GM12875 (cell line): ENCODE results near the gene SSTR5.

Experiments used
- H3K4me3 ChIP-seq: one replicate; pipeline ENCODE4 v1.5.1; 2011; ENCODE audit warnings: low read depth, low read length, control low read depth
- TF ChIP-seq, protein P1 (sequence below): IDR thresholded peaks from 2 replicates; pipeline ENCODE4 v1.5.1; 2011; ENCODE audit warnings: low read depth, mild to moderate bottlenecking, control low read depth, inconsistent platforms, low read length, moderate library complexity, borderline replicate concordance; ENCODE audit not compliant: insufficient read depth

SSTR5 gene

DNA sequence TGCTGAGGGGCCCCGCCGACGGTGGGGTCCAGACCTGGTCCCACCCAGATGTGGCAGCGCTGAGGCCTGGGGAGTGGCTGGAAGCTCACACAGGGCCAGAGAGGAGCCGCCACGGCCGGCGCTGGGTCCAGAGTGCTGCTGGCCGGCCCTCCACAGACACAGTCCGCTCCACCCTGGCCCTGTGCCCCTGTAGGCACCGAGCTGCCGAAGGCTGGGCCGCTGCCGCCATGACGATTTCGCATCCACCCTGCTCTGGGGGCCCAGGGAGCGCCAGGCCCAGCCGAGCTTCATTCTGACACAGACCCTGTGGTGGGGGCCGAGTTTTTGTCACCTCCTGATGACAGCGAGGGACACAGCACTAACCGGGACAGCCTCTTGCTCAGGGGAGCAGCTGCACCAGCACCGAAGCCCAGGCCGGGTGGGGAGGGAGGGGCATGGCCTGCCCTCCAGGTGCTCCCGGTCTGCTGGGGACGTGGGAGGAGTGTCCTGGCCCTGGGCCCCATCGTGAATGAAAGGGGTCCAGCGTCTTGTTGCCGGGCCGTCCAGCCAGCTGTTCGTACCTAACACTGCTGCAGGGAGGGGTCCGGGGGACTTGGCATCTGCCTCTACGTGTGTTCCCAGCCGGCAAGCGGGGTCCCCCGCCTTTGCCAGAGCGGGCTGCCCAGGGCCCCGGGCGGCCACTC lies 27.1 kb upstream of the SSTR5 start:
- TF ChIP-seq, protein P1, sequence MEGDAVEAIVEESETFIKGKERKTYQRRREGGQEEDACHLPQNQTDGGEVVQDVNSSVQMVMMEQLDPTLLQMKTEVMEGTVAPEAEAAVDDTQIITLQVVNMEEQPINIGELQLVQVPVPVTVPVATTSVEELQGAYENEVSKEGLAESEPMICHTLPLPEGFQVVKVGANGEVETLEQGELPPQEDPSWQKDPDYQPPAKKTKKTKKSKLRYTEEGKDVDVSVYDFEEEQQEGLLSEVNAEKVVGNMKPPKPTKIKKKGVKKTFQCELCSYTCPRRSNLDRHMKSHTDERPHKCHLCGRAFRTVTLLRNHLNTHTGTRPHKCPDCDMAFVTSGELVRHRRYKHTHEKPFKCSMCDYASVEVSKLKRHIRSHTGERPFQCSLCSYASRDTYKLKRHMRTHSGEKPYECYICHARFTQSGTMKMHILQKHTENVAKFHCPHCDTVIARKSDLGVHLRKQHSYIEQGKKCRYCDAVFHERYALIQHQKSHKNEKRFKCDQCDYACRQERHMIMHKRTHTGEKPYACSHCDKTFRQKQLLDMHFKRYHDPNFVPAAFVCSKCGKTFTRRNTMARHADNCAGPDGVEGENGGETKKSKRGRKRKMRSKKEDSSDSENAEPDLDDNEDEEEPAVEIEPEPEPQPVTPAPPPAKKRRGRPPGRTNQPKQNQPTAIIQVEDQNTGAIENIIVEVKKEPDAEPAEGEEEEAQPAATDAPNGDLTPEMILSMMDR, result no peak
- H3K4me3 ChIP-seq, result no peak overlapping the region

DNA sequence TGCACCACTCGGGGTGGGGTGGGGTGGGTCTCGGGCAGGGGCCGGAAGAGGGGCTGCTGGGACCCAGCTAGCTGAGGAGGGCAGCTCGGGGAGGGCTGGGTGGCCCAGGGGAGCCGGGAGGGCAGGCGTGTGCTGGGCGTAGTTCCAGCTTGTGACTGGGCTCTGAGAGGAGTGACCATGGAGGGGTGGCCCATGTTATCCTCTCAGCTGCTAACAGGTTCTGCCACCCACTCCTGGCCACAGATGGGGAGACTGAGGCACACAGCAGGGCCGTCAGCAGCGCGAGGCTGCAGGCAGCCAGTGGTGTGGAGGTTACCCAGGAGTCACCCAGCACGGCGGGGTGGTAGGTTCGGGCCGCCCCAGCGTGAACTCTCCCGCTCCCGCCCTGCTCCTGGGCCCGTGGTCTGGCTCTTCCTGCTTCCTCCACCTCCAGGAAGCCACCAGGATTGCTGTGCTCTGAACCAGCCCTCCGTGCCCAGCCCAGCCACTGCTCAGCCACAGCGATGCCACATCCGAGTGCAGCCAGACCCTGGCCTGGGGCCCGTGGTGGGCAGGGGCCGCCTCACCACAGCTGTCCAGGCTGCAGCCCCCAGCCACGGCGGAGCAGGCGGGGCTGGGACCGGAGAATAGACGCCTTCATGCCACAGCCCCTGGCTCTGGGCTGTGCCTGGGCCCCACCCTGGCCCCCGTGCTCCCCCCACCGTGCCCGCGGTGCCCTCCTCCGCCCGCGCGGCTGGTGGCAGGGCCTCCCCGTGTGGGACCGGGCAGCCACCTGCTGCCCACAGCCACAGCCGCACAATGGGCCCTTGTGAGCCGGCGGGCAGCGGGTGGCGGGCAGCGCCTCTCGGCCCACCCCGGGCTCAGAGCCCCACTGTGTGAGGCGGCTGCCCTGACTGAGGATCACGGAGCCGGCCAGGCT lies 26.3 kb upstream of the SSTR5 start:
- H3K4me3 ChIP-seq, result no peak overlapping the region
- TF ChIP-seq, protein P1, result no peak

DNA sequence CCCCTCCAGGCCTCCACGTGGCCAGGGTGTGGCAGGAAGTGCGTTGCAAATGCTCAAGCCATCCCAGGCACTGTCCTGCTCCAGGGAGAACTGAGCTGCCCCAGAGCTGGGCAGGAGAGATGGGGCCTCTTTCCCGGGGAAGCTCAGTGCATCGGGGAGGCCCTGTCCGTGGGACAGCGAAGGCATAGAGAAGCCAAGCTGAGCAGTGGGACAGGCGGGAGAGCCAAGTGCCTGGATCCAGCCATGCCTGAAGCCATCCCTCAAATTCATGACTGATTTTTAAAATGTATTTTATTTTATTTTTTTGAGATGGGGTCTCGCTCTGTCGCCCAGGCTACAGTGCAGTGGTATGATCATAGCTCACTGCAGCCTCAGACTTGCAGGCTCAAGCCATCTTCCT lies 25.4 kb upstream of the SSTR5 start:
- H3K4me3 ChIP-seq, result no peak overlapping the region
- TF ChIP-seq, protein P1, result no peak

DNA sequence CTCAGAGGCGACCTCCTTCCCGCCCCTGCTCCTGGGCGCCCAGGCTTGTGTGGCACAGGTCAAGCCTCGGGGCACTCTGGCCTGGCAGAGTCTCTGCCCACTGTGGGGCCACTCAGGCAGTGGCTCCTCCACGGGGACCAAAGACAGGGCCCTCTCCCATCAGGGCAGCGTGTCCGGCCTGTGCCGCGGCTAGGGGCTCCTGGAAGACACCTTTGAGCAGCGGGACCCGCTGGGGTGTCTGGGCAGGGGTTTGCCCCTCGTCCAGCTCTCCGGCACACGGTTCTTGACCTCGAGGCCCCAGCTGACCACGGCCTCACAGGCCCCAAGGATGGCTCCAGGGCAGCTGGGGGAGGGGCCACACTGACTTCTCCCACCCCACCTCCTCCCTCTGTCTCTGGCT lies 24.7 kb upstream of the SSTR5 start:
- TF ChIP-seq, protein P1, result no peak
- H3K4me3 ChIP-seq, result no peak overlapping the region

DNA sequence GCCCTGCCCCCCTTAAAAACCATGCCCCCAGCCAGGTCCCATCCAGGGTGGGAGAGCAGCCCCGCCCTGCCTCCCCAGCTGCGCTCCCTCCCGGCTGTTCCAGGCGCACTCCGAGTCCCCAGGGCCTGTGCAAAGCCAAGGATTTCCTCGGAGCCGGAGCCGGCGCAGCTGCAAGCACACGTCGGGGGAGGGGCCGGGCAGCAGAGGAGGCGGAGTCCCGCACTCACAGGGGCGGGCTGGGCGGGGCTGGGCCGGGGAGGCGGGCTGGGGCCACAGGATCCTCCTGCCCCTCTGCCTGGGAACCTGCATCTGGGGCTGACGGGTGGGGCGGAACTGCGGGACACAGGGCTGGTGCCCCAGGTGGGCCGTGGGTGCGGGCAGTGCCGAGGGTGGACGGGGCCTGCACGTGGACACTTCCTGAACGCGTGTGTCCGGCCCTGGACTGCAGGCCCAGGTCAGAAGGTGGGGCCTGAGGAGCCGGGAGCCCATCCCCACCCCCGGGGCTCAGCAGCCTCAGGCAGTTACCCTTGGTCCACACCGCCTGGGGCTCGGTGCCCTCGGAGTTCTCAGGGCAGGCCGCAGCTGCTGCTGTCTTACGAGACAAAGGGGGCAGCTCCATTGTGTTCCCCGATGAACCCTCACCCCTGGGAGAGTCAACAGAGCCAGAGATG lies 24.0 kb upstream of the SSTR5 start:
- TF ChIP-seq, protein P1, result no peak
- no peak overlapping the region for H3K4me3 ChIP-seq

DNA sequence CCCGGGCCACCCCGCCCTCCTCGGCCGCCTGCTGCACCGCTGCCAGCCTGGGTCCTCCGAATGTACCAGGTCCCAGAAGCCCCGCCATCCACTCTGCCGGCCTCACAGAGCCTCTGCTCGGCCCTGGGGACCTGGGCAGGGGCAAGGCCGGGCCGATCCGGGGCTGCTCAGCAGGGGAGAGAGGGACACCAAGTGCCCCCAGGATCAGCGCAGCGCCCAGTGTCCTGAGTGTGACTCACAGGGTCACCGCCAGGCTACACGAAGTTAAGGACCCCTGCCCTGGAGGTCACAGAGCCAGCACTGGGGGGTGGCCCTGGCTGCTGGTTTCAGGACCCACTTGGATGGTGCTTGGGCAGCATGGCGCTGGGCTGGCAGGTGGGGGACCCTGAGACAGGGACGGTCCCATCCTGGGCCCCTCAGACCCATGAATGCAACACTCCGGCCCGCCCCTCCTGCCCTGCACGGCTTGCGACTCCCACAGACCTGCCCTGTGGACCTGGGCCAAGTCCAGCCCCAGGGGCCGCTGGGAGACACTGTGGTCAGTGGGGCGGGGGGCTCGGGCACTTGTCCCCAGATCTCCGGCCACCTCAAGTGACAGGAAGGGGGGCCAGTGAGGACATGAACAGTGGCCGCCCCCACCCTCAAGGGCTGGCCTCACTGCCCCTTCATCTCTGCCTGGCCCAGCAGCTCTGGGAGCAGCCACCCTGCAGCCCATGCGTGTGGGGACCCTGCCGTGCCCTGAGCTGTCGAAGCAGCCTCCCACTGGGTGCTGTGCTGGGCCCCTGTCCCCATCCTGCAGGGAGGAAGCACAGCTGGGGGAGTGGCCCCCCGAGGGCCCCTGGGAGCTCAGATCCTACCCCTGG lies 23.2 kb upstream of the SSTR5 start:
- TF ChIP-seq, protein P1, result no peak
- H3K4me3 ChIP-seq, result no peak overlapping the region
